Measurements from ENCODE around the gene SMAD4.
"Not testable (repeated sequence)": the region's sequence is repeated elsewhere in the genome, so short reads cannot be mapped to it uniquely, and the experiment has no call there.

SMAD4 gene

GRCh38 chr18:51029694-51030536 is at the start of gene SMAD4:
TSS of gene SMAD4 (plus strand) at chr18:51030213. CDS start at chr18:51047047, 16,834 bp downstream.
- peak within 1 kb of the TSS; percentile 94 for H3K4me3 Mint-ChIP-seq
- peak within 1 kb of the TSS; percentile 98 for H3K27ac Mint-ChIP-seq
- peak; percentile 86 for ATAC-seq
- peaks cover 67% of the 10 kb centered on the region for H3K4me1 Mint-ChIP-seq
- H3K9me3 Mint-ChIP-seq, result no peaks in the 10 kb centered on the region
- H3K36me3 Mint-ChIP-seq, result peaks cover 11% of the 10 kb centered on the region
- no peaks in the 10 kb centered on the region for H3K27me3 Mint-ChIP-seq

GRCh38 chr18:50981381-50981780 is 48.6 kb upstream of the SMAD4 start:
- H3K4me1 Mint-ChIP-seq, result peaks cover 4% of the 10 kb centered on the region
- peaks cover 56% of the 10 kb centered on the region for H3K36me3 Mint-ChIP-seq
- H3K27me3 Mint-ChIP-seq, result no peaks in the 10 kb centered on the region
- no peak overlapping the region for H3K4me3 Mint-ChIP-seq
- H3K9me3 Mint-ChIP-seq, result peaks cover 12% of the 10 kb centered on the region
- ATAC-seq, result no peak
- no peak overlapping the region for H3K27ac Mint-ChIP-seq

- no peak overlapping the region for H3K27ac Mint-ChIP-seq
- peaks cover 52% of the 10 kb centered on the region for H3K36me3 Mint-ChIP-seq
Observed at GRCh38 chr18:50982086-50982801, 47.8 kb upstream of the SMAD4 start.

GRCh38 chr18:50982802-50983179 is 47.2 kb upstream of the SMAD4 start:
- Mint-ChIP-seq H3K9me3 (peaks cover 7% of the 10 kb centered on the region), H3K27me3 (no peaks in the 10 kb centered on the region), H3K27ac (no peak overlapping the region), H3K36me3 (peaks cover 47% of the 10 kb centered on the region), H3K4me3 (no peak overlapping the region), H3K4me1 (peaks cover 4% of the 10 kb centered on the region)
- no peak for ATAC-seq

More at GRCh38 chr18:50982086-50982801, 47.8 kb upstream of the SMAD4 start:
- Mint-ChIP-seq H3K27me3 (no peaks in the 10 kb centered on the region), H3K4me1 (peaks cover 4% of the 10 kb centered on the region), H3K9me3 (peaks cover 7% of the 10 kb centered on the region), H3K4me3 (no peak overlapping the region)
- ATAC-seq, result no peak

GRCh38 chr18:50986360-50987087 is 43.5 kb upstream of the SMAD4 start:
- Mint-ChIP-seq H3K4me3 (no peak overlapping the region), H3K27ac (no peak overlapping the region), H3K36me3 (peaks cover 24% of the 10 kb centered on the region), H3K27me3 (no peaks in the 10 kb centered on the region), H3K4me1 (peaks cover 2% of the 10 kb centered on the region), H3K9me3 (no peaks in the 10 kb centered on the region)
- ATAC-seq, result no peak

- no peaks in the 10 kb centered on the region for H3K27me3 Mint-ChIP-seq
- H3K9me3 Mint-ChIP-seq, result no peaks in the 10 kb centered on the region
- no peak for ATAC-seq
- H3K4me1 Mint-ChIP-seq, result no peaks in the 10 kb centered on the region
- H3K27ac Mint-ChIP-seq, result no peak overlapping the region
- H3K4me3 Mint-ChIP-seq, result no peak overlapping the region
- peaks cover 20% of the 10 kb centered on the region for H3K36me3 Mint-ChIP-seq
Observed at GRCh38 chr18:50987261-50987660, 42.8 kb upstream of the SMAD4 start.

- Mint-ChIP-seq H3K27ac (no peak overlapping the region), H3K36me3 (peaks cover 24% of the 10 kb centered on the region), H3K9me3 (no peaks in the 10 kb centered on the region), H3K4me3 (no peak overlapping the region), H3K27me3 (no peaks in the 10 kb centered on the region), H3K4me1 (no peaks in the 10 kb centered on the region)
- ATAC-seq, result no peak
Observed at GRCh38 chr18:50989711-50990110, 40.3 kb upstream of the SMAD4 start.

GRCh38 chr18:50992351-50992762 is 37.7 kb upstream of the SMAD4 start:
- H3K27ac Mint-ChIP-seq, result no peak overlapping the region
- H3K36me3 Mint-ChIP-seq, result peaks cover 17% of the 10 kb centered on the region
- ATAC-seq, result no peak
- no peaks in the 10 kb centered on the region for H3K4me1 Mint-ChIP-seq
- H3K27me3 Mint-ChIP-seq, result no peaks in the 10 kb centered on the region
- peaks cover 4% of the 10 kb centered on the region for H3K9me3 Mint-ChIP-seq
- H3K4me3 Mint-ChIP-seq, result no peak overlapping the region

- Mint-ChIP-seq H3K9me3 (peaks cover 4% of the 10 kb centered on the region), H3K27ac (no peak overlapping the region), H3K4me3 (no peak overlapping the region), H3K36me3 (peaks cover 17% of the 10 kb centered on the region), H3K4me1 (no peaks in the 10 kb centered on the region), H3K27me3 (no peaks in the 10 kb centered on the region)
- no peak for ATAC-seq
Observed at GRCh38 chr18:50994031-50994430, 36.0 kb upstream of the SMAD4 start.

- H3K27ac Mint-ChIP-seq, result not testable (repeated sequence)
Observed at GRCh38 chr18:51003174-51003573, 26.8 kb upstream of the SMAD4 start.

GRCh38 chr18:51006061-51006818 is 23.8 kb upstream of the SMAD4 start:
- no peaks in the 10 kb centered on the region for H3K27me3 Mint-ChIP-seq
- H3K36me3 Mint-ChIP-seq, result peaks cover 9% of the 10 kb centered on the region
- H3K27ac Mint-ChIP-seq, result no peak overlapping the region
- ATAC-seq, result no peak
- peaks cover 3% of the 10 kb centered on the region for H3K9me3 Mint-ChIP-seq
- H3K4me1 Mint-ChIP-seq, result no peaks in the 10 kb centered on the region
- no peak overlapping the region for H3K4me3 Mint-ChIP-seq

More at GRCh38 chr18:51003174-51003573, 26.8 kb upstream of the SMAD4 start:
- ATAC-seq, H3K9me3 Mint-ChIP-seq, H3K27me3 Mint-ChIP-seq, H3K4me3 Mint-ChIP-seq, H3K4me1 Mint-ChIP-seq: not testable (repeated sequence)
- peaks cover 24% of the 10 kb centered on the region for H3K36me3 Mint-ChIP-seq

- Mint-ChIP-seq H3K36me3 (no peaks in the 10 kb centered on the region), H3K4me3 (no peak overlapping the region), H3K27me3 (no peaks in the 10 kb centered on the region), H3K9me3 (no peaks in the 10 kb centered on the region), H3K27ac (no peak overlapping the region), H3K4me1 (no peaks in the 10 kb centered on the region)
- no peak for ATAC-seq
Observed at GRCh38 chr18:51006948-51007789, 22.8 kb upstream of the SMAD4 start.

GRCh38 chr18:51007790-51008139 is 22.2 kb upstream of the SMAD4 start:
- Mint-ChIP-seq H3K27ac (no peak overlapping the region), H3K4me1 (no peaks in the 10 kb centered on the region), H3K9me3 (no peaks in the 10 kb centered on the region), H3K27me3 (no peaks in the 10 kb centered on the region), H3K4me3 (no peak overlapping the region), H3K36me3 (no peaks in the 10 kb centered on the region)
- no peak for ATAC-seq

- ATAC-seq, result no peak
- no peaks in the 10 kb centered on the region for H3K27me3 Mint-ChIP-seq
- H3K4me3 Mint-ChIP-seq, result no peak overlapping the region
- H3K9me3 Mint-ChIP-seq, result peaks cover 2% of the 10 kb centered on the region
- H3K27ac Mint-ChIP-seq, result no peak overlapping the region
- peaks cover 5% of the 10 kb centered on the region for H3K36me3 Mint-ChIP-seq
- no peaks in the 10 kb centered on the region for H3K4me1 Mint-ChIP-seq
Observed at GRCh38 chr18:51009072-51009471, 20.9 kb upstream of the SMAD4 start.
